NB4 (cell line): Measurements from ENCODE around the gene ZBTB22.

Experiments used
- CTCF ChIP-seq: IDR thresholded peaks from one replicate; pipeline ENCODE4 v1.5.1; 2012; ENCODE audit warnings: low read depth, low read length
- POLR2A ChIP-seq: IDR thresholded peaks from 2 replicates; pipeline ENCODE4 v1.6.1; 2011; ENCODE audit warnings: mild to moderate bottlenecking; ENCODE audit not compliant: insufficient read length; ENCODE audit errors: extremely low read depth

- TF ChIP-seq POLR2A (no peak), CTCF (no peak)
Measured at GRCh38 chr6:33294086-33294823, 23.3 kb downstream of the ZBTB22 start.
